H9 (cell line): ENCODE data around the gene ZNF593. TPM values are rescaled to one million over a fixed set of nuclear protein-coding genes. Genes with fewer than 3 reads are reported as not detected.

Source experiments
- DNase-seq: peaks from one replicate; pipeline ENCODE4 v3.0.0-alpha.2; 2017
- H2AFZ ChIP-seq: one replicate; pipeline ENCODE4 v1.6.1; 2013; ENCODE audit warnings: mild to moderate bottlenecking, low read length, control low read depth, moderate library complexity
- H2AK5ac ChIP-seq: 2 replicates; pipeline ENCODE4 v1.6.1; 2013; ENCODE audit warnings: low read length, control low read depth, mixed read lengths; ENCODE audit not compliant: insufficient read length
- H2BK120ac ChIP-seq: one replicate; pipeline ENCODE4 v1.6.1; 2013; ENCODE audit warnings: low read depth, mild to moderate bottlenecking, low read length, control low read depth, inconsistent platforms; ENCODE audit not compliant: poor library complexity, severe bottlenecking
- H2BK12ac ChIP-seq: 2 replicates; pipeline ENCODE4 v1.6.1; 2013; ENCODE audit warnings: low read length, control low read depth, mixed read lengths, low read depth; ENCODE audit not compliant: insufficient read length
- H2BK15ac ChIP-seq: 2 replicates; pipeline ENCODE4 v1.6.1; 2013; ENCODE audit warnings: low read depth, low read length, control low read depth
- H2BK20ac ChIP-seq: one replicate; pipeline ENCODE4 v1.6.1; 2013; ENCODE audit warnings: low read depth, mild to moderate bottlenecking, low read length, control low read depth, inconsistent platforms; ENCODE audit not compliant: poor library complexity, severe bottlenecking
- H2BK5ac ChIP-seq: 2 replicates; pipeline ENCODE4 v1.6.1; 2013; ENCODE audit warnings: low read length, control low read depth, mixed read lengths; ENCODE audit not compliant: insufficient read length
- H3K14ac ChIP-seq: 2 replicates; pipeline ENCODE4 v1.6.1; 2013; ENCODE audit warnings: low read length, control low read depth; ENCODE audit not compliant: insufficient read depth
- H3K18ac ChIP-seq: 2 replicates; pipeline ENCODE4 v1.6.1; 2013; ENCODE audit warnings: low read depth, mild to moderate bottlenecking, mixed read lengths, low read length, control low read depth; ENCODE audit not compliant: insufficient read length
- H3K23ac ChIP-seq: 2 replicates; pipeline ENCODE4 v1.6.1; 2013; ENCODE audit warnings: low read length, control low read depth, mixed read lengths, low read depth; ENCODE audit not compliant: insufficient read length
- H3K23me2 ChIP-seq: 2 replicates; pipeline ENCODE4 v1.6.1; 2013; ENCODE audit warnings: low read depth, mild to moderate bottlenecking, mixed read lengths, low read length, control low read depth; ENCODE audit not compliant: insufficient read length, poor library complexity, severe bottlenecking
- H3K27ac ChIP-seq: 2 replicates; pipeline ENCODE4 v1.5.1; 2013; ENCODE audit warnings: low read length, control low read depth, mixed read lengths, low read depth; ENCODE audit not compliant: insufficient read length
- H3K27me3 ChIP-seq: 2 replicates; pipeline ENCODE4 v1.6.1; 2013; ENCODE audit warnings: low read length, control low read depth, inconsistent platforms; ENCODE audit not compliant: insufficient read depth
- H3K4ac ChIP-seq: 2 replicates; pipeline ENCODE4 v1.6.1; 2013; ENCODE audit warnings: low read depth, mild to moderate bottlenecking, control low read depth, inconsistent platforms, low read length, moderate library complexity
- H3K4me1 ChIP-seq: 2 replicates; pipeline ENCODE4 v1.6.1; 2013; ENCODE audit warnings: low read length, control low read depth, inconsistent platforms; ENCODE audit not compliant: insufficient read depth
- H3K4me2 ChIP-seq: 2 replicates; pipeline ENCODE4 v1.6.1; 2013; ENCODE audit warnings: low read length, control low read depth, mixed read lengths; ENCODE audit not compliant: insufficient read length, insufficient read depth
- H3K56ac ChIP-seq: 2 replicates; pipeline ENCODE4 v1.6.1; 2013; ENCODE audit warnings: low read depth, mild to moderate bottlenecking, mixed read lengths, low read length, control low read depth; ENCODE audit not compliant: insufficient read length
- H3K79me1 ChIP-seq: 2 replicates; pipeline ENCODE4 v1.6.1; 2013; ENCODE audit warnings: low read depth, mild to moderate bottlenecking, moderate library complexity, low read length, control low read depth, inconsistent platforms; ENCODE audit not compliant: insufficient read depth, poor library complexity, severe bottlenecking
- H3K79me2 ChIP-seq: 2 replicates; pipeline ENCODE4 v1.6.1; 2013; ENCODE audit warnings: low read length, control low read depth, inconsistent platforms; ENCODE audit not compliant: insufficient read depth
- H3K9ac ChIP-seq: 2 replicates; pipeline ENCODE4 v1.6.1; 2013; ENCODE audit warnings: low read length, control low read depth, mixed read lengths; ENCODE audit not compliant: insufficient read length; ENCODE audit errors: extremely low read depth
- H3K9me3 ChIP-seq: one replicate; pipeline ENCODE4 v1.6.1; 2013; ENCODE audit warnings: low read depth, low read length, inconsistent platforms; ENCODE audit not compliant: control insufficient read depth
- H3T11ph ChIP-seq: one replicate; pipeline ENCODE4 v1.6.1; 2013; ENCODE audit warnings: mild to moderate bottlenecking, low read length, control low read depth, inconsistent platforms
- H4K20me1 ChIP-seq: one replicate; pipeline ENCODE4 v1.6.1; 2013; ENCODE audit not compliant: control insufficient read depth, insufficient read length, insufficient read depth
- H4K5ac ChIP-seq: 2 replicates; pipeline ENCODE4 v1.6.1; 2013; ENCODE audit warnings: low read depth, mild to moderate bottlenecking, mixed read lengths, low read length, control low read depth; ENCODE audit not compliant: insufficient read length
- H4K8ac ChIP-seq: replicated peaks from 2 replicates; pipeline ENCODE4 v1.6.1; 2013; ENCODE audit warnings: low read length, control low read depth, mixed read lengths, low read depth; ENCODE audit not compliant: insufficient read length
- H4K91ac ChIP-seq: 2 replicates; pipeline ENCODE4 v1.6.1; 2013; ENCODE audit warnings: low read depth, mild to moderate bottlenecking, moderate library complexity, mixed read lengths, low read length, control low read depth; ENCODE audit not compliant: insufficient read length
- H3K27ac Mint-ChIP-seq, 3 experiments: 2 replicates in 2 of 3; 3 replicates in 1 of 3; pipeline ENCODE4 v1.8.0; 2020 to 2021; ENCODE audit warnings: mixed read lengths in 3 of 3, mild to moderate bottlenecking in 1 of 3, moderate library complexity in 1 of 3
- H3K27me3 Mint-ChIP-seq: 2 replicates; pipeline ENCODE4 v1.8.0; 2021; ENCODE audit warnings: low read depth, mild to moderate bottlenecking, moderate library complexity, mixed read lengths
- H3K36me3 Mint-ChIP-seq, 3 experiments: 2 replicates in 2 of 3; 3 replicates in 1 of 3; pipeline ENCODE4 v1.8.0; 2020 to 2021; ENCODE audit warnings: low read depth in 3 of 3, mixed read lengths in 3 of 3; ENCODE audit not compliant: insufficient read depth in 1 of 3
- H3K4me1 Mint-ChIP-seq, 2 experiments: 2 replicates each; pipeline ENCODE4 v1.8.0; 2020; ENCODE audit warnings: mixed read lengths in 2 of 2
- H3K4me3 Mint-ChIP-seq, 2 experiments: 2 replicates in 1 of 2; 3 replicates in 1 of 2; pipeline ENCODE4 v1.8.0; 2020 to 2021; ENCODE audit warnings: mild to moderate bottlenecking in 2 of 2, mixed read lengths in 2 of 2, moderate library complexity in 1 of 2
- H3K9me3 Mint-ChIP-seq, 2 experiments: 2 replicates in 1 of 2; 3 replicates in 1 of 2; pipeline ENCODE4 v1.8.0; 2020; ENCODE audit warnings: mild to moderate bottlenecking in 2 of 2, mixed read lengths in 2 of 2, moderate library complexity in 1 of 2
- WGBS: extraction: QIAGEN DNeasy Blood & Tissue Kit; methylation state at CpG from one replicate; pipeline ENCODE4 v1.1.7; 2013; ENCODE audit warnings: missing lambda C conversion rate, low lambda C conversion rate, mixed read lengths; ENCODE audit not compliant: insufficient read length; ENCODE audit errors: extremely low coverage; 5-methylcytosine and 5-hydroxymethylcytosine counted together
- total RNA-seq: library from RNA; stranded (reverse); gene quantifications from 2 replicates; pipeline ENCODE4 v1.2.1, GENCODE V29; 2021
- TF ChIP-seq, protein P1 (sequence below): fragments of 200-600 bp; sonication (generic); conservative IDR thresholded peaks from 3 replicates; pipeline ENCODE4 v1.8.0; 2021; ENCODE audit warnings: antibody characterized with exemption, mild to moderate bottlenecking

Gene ZNF593
- total RNA-seq, 1 experiment from 2014 or later: 48.2 TPM

DNA sequence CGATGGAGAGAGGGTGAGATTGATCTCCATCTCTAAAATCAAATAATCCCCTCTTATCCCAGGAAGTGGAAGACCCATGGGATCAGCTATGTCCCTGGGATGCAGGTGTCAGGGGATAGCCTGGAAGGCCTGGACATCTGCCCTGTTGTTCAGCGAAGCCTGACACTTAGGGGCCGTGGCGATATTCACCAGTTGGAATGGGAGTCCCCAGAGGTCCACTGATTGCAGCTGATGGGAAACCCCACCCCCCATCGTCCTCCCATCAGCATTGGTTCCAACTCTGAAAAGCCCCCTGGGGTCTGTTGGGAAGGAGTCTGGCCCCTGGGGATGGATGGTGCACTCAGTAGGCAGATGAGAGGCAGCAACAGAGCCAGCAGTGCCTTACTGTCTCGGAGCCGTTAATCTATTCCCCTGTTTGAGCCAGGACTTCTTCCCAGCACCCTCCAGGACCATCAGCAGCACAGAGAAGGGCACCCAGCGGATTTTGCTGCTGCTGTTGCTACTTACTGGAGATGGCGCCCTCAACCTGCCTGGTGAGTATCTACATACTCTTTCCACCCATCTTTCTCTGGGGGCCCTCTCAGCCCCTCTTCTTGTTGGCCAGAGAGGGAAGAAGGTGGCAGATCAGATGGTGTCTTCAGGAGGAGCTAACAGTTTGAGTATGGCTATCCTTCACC, 34.1 kb downstream of the ZNF593 start:
- DNase-seq: peak; percentile 61
- no peaks in the 10 kb centered on the region for H3K9me3 ChIP-seq
- H4K20me1 ChIP-seq: no peaks in the 10 kb centered on the region
- H4K5ac ChIP-seq: no peak overlapping the region
- no peak overlapping the region for H2AFZ ChIP-seq
- H3T11ph ChIP-seq: no peak overlapping the region
- no peak overlapping the region for H3K56ac ChIP-seq
- Mint-ChIP-seq H3K27ac (no peak overlapping the region), H3K36me3 (no peaks in the 10 kb centered on the region), H3K4me3 (no peak overlapping the region), H3K4me1 (peaks cover 28 to 36% of the 10 kb centered on the region in 2 experiments), H3K9me3 (no peaks in the 10 kb centered on the region), H3K27me3 (peaks cover 19% of the 10 kb centered on the region)
- H2BK12ac ChIP-seq: no peak overlapping the region
- H3K4me1 ChIP-seq: no peaks in the 10 kb centered on the region
- H2AK5ac ChIP-seq: no peak overlapping the region
- H3K9ac ChIP-seq: no peak overlapping the region
- no peaks in the 10 kb centered on the region for H3K27me3 ChIP-seq
- no peak overlapping the region for H2BK20ac ChIP-seq
- no CpG with 5 or more reads among the region's 9 CpGs for WGBS
- no peak overlapping the region for H4K8ac ChIP-seq
- H3K14ac ChIP-seq: no peak overlapping the region
- no peak overlapping the region for H4K91ac ChIP-seq
- H3K4ac ChIP-seq: no peak overlapping the region
- no peak overlapping the region for H3K27ac ChIP-seq
- no peaks in the 10 kb centered on the region for H3K79me1 ChIP-seq
- H3K79me2 ChIP-seq: no peaks in the 10 kb centered on the region
- no peak overlapping the region for H2BK5ac ChIP-seq
- no peak overlapping the region for H3K4me2 ChIP-seq
- H3K23me2 ChIP-seq: no peaks in the 10 kb centered on the region
- H3K18ac ChIP-seq: no peak overlapping the region
- no peak overlapping the region for H2BK120ac ChIP-seq
- H2BK15ac ChIP-seq: no peak overlapping the region
- TF ChIP-seq, protein P1, sequence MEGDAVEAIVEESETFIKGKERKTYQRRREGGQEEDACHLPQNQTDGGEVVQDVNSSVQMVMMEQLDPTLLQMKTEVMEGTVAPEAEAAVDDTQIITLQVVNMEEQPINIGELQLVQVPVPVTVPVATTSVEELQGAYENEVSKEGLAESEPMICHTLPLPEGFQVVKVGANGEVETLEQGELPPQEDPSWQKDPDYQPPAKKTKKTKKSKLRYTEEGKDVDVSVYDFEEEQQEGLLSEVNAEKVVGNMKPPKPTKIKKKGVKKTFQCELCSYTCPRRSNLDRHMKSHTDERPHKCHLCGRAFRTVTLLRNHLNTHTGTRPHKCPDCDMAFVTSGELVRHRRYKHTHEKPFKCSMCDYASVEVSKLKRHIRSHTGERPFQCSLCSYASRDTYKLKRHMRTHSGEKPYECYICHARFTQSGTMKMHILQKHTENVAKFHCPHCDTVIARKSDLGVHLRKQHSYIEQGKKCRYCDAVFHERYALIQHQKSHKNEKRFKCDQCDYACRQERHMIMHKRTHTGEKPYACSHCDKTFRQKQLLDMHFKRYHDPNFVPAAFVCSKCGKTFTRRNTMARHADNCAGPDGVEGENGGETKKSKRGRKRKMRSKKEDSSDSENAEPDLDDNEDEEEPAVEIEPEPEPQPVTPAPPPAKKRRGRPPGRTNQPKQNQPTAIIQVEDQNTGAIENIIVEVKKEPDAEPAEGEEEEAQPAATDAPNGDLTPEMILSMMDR: peak; percentile 53
- H3K23ac ChIP-seq: no peak overlapping the region
